ENCODE measurements around the gene TDRD7. TPM values are rescaled to one million over a fixed set of nuclear protein-coding genes. Genes with fewer than 3 reads are reported as not detected.
A peak's percentile ranks its signal among the peaks of the same experiment; 100 is the strongest.

The TDRD7 gene
- total RNA-seq (2021; fragmentation: NEBNext Ultra II Directional; extraction: Animal tissue kit (Norgen Biotek cat#: 25700)) (2.1 and 2.3 TPM in 2 replicates), polyA plus RNA-seq (2011; rRNA removed) (0.63 and 1.2 TPM in 2 replicates), polyA minus RNA-seq (2011; rRNA and poly(A)+ RNA removed) (1.5 and 2.4 TPM in 2 replicates)
- polyA plus RNA-seq (2011; cell fraction: cytosol; rRNA removed): 1.1 TPM
- 0.67 TPM for polyA plus RNA-seq (2011; cell fraction: nucleus; rRNA removed)
- 1.6 to 1.9 TPM (median 1.8 TPM) in 4 replicates for polyA plus RNA-seq (2012, experiment 1 of 2)
- polyA plus RNA-seq (2012, experiment 2 of 2): 0.14 TPM
- 1.7 TPM for polyA plus RNA-seq (2013, experiment 1 of 2)
- 1.5 TPM for polyA plus RNA-seq (2013, experiment 2 of 2)
- 0.73 TPM for polyA minus RNA-seq (2011; cell fraction: cytosol; rRNA and poly(A)+ RNA removed)
- 2.1 TPM for polyA minus RNA-seq (2011; cell fraction: nucleus; rRNA and poly(A)+ RNA removed)
- long read RNA-seq, experiment 1, partial matches to known transcripts: 0 of 2 reads
- long read RNA-seq, experiment 1, other reads (novel, unspliced or antisense): 1 of 2 reads
- long read RNA-seq, experiment 2: 0 reads

- FAIRE-seq: no peak
- no peak within 1 kb of the TSS for H3K4ac ChIP-seq (replicated peaks; ENCODE audit: insufficient read length, low read depth, low read length)
- peaks cover 0 to 1% (median 0%) of the 10 kb centered on the region in 4 experiments; a peak in 1 of 7 replicates for H3K4me1 ChIP-seq (replicated peaks in 1 of 4; ENCODE audit: control insufficient read depth in 3 of 4, insufficient read depth in 4 of 4, low read length in 3 of 4)
- H3K79me1 ChIP-seq (ENCODE audit: low read depth, low read length): no peaks in the 10 kb centered on the region
- no peaks in the 10 kb centered on the region for H4K20me1 ChIP-seq (replicated peaks in 1 of 2; ENCODE audit: control insufficient read depth in 1 of 2, insufficient read depth in 2 of 2, low read length in 2 of 2)
- peak within 1 kb of the TSS; percentile 79 to 80 for H3K4me2 ChIP-seq (ENCODE audit: insufficient read depth in 1 of 2, low read depth in 2 of 2, low read length in 2 of 2)
- H2AFZ ChIP-seq (ENCODE audit: low read length): peak within 1 kb of the TSS; percentile 80
- H2BK120ac ChIP-seq (replicated peaks; ENCODE audit: low read depth, low read length): no peak within 1 kb of the TSS
- no peak within 1 kb of the TSS for H2AK5ac ChIP-seq (ENCODE audit: low read depth, low read length)
- H3K56ac ChIP-seq (replicated peaks; ENCODE audit: insufficient read length, low read depth, low read length): no peak within 1 kb of the TSS
- peaks cover 2% of the 10 kb centered on the region for H3K23me2 ChIP-seq (ENCODE audit: low read depth, low read length)
- peak within 1 kb of the TSS; percentile 51 to 93 (median 70) for H3K4me3 ChIP-seq (ENCODE audit: extremely low read depth in 1 of 4, insufficient read depth in 2 of 4, low read depth in 3 of 4, low read length in 4 of 4)
- no peaks in the 10 kb centered on the region for H3K9me3 ChIP-seq (ENCODE audit: insufficient read depth in 2 of 2, low read depth in 1 of 2, low read length in 1 of 2)
- H3K36me3 ChIP-seq (ENCODE audit: control insufficient read depth in 2 of 4, insufficient read depth in 4 of 4, low read length in 3 of 4): no peaks in the 10 kb centered on the region
- peak in 1 of 2 experiments; percentile 91 for DNase-seq (ENCODE audit: low read depth in 1 of 2, low spot score in 2 of 2)
- H3K9ac ChIP-seq (replicated peaks in 1 of 4; ENCODE audit: extremely low read depth in 1 of 4, low read depth in 3 of 4, low read length in 3 of 4): no peak within 1 kb of the TSS
- CTCF ChIA-PET (ENCODE audit: partially characterized antibody): interaction anchor here (0.6 to 2.0 kb wide), 14 partner anchors 9 to 204 kb away, joined by 3 to 7 read pairs (median 3); no protein-coding TSS in a partner anchor
- H4K5ac ChIP-seq (ENCODE audit: insufficient read length, low read depth, low read length): no peak within 1 kb of the TSS
- no peak within 1 kb of the TSS for H2BK5ac ChIP-seq (ENCODE audit: low read depth, low read length)
- no peak within 1 kb of the TSS for H2BK20ac ChIP-seq (ENCODE audit: low read length)
- POLR2A ChIA-PET (ENCODE audit: partially characterized antibody): interaction anchor here (1.0 to 1.3 kb wide), 2 partner anchors 24 to 26 kb away, joined by 3 read pairs; no protein-coding TSS in a partner anchor
- WGBS, 2 experiments (ENCODE audit: extremely low coverage in 1 of 2, insufficient coverage in 1 of 2, insufficient read length in 1 of 2, insufficient replicate concordance in 2 of 2, low coverage in 1 of 2, low lambda C conversion rate in 2 of 2, missing lambda C conversion rate in 1 of 2): 2% methylated on average over 43 of the region's 115 CpGs; no CpG with 5 or more reads in 1 of the 2 experiments
- H2BK15ac ChIP-seq (ENCODE audit: low read length): no peak within 1 kb of the TSS
- H3K14ac ChIP-seq (ENCODE audit: insufficient read length): no peak within 1 kb of the TSS
- H3K27ac ChIP-seq (ENCODE audit: low read depth, low read length): no peak within 1 kb of the TSS
- no peaks in the 10 kb centered on the region for H3K79me2 ChIP-seq (ENCODE audit: control insufficient read depth in 1 of 2, insufficient read depth in 2 of 2, low read length in 2 of 2)
- H3K27me3 ChIP-seq (replicated peaks in 1 of 4; ENCODE audit: control insufficient read depth in 3 of 4, extremely low read depth in 1 of 4, insufficient read depth in 3 of 4, low read length in 3 of 4): peaks cover 4 to 22% (median 14%) of the 10 kb centered on the region in 4 experiments; a peak in 6 of 7 replicates
- H4K91ac ChIP-seq (replicated peaks; ENCODE audit: insufficient read length, low read length): no peak within 1 kb of the TSS
- H3K18ac ChIP-seq (ENCODE audit: extremely low read depth, low read length): no peak within 1 kb of the TSS
- H2BK12ac ChIP-seq (ENCODE audit: low read depth, low read length): no peak within 1 kb of the TSS
- peak within 1 kb of the TSS; percentile 42 for H4K8ac ChIP-seq (ENCODE audit: extremely low read depth, insufficient read depth, low read length)
- H3K23ac ChIP-seq (ENCODE audit: insufficient read length): no peak within 1 kb of the TSS
- no peak for TF ChIP-seq KDM1A (IDR thresholded peaks at IDR 0.05; ENCODE audit: borderline replicate concordance, low read length)
- peak; percentile 67 for TF ChIP-seq TAF7 (optimal IDR thresholded peaks at IDR 0.05; ENCODE audit: borderline replicate concordance, low read depth, low read length)
- peak; percentile 92 for TF ChIP-seq ASH2L (IDR thresholded peaks at IDR 0.05; ENCODE audit: low read length)
- no peak for TF ChIP-seq POLR2A (IDR thresholded peaks at IDR 0.05; ENCODE audit: control extremely low read depth in 1 of 2, low read depth in 2 of 2, low read length in 2 of 2)
- peak; percentile 31 for TF ChIP-seq EZH2 (IDR thresholded peaks at IDR 0.05; ENCODE audit: low read depth, low read length, severe bottlenecking)
- TF ChIP-seq NRF1 (IDR thresholded peaks at IDR 0.05; ENCODE audit: low read depth, low read length): peak; percentile 53; the same call in 1 of the 2 replicates
- TF ChIP-seq EP300 (IDR thresholded peaks at IDR 0.05; ENCODE audit: borderline replicate concordance in 1 of 2, low read depth in 2 of 2, low read length in 2 of 2): peak in 1 of 2 experiments; percentile 57; a peak in 1 of 3 replicates
- no peak for TF ChIP-seq CBX8 (IDR thresholded peaks at IDR 0.05; ENCODE audit: borderline replicate concordance, low read depth, low read length)
- peak; percentile 99 for TF ChIP-seq BACH1 (IDR thresholded peaks at IDR 0.05; ENCODE audit: low read length)
Observed at GRCh38 chr9:97411789-97412625, at the start of gene TDRD7. TSS of gene TDRD7 (plus strand) at chr9:97412096. CDS start at chr9:97428466, 16,370 bp downstream.

All from H1 (cell line).